GM19372 (cell line): Measurements from ENCODE around the gene PCSK6.

Source experiments
- ATAC-seq: cut with Tn5 transposase; IDR thresholded peaks from one replicate; pipeline ENCODE4 v1.9.1; 2021; ENCODE audit warnings: mild to moderate bottlenecking, low read depth, moderate library complexity; ENCODE audit not compliant: unreplicated experiment

Gene PCSK6

DNA sequence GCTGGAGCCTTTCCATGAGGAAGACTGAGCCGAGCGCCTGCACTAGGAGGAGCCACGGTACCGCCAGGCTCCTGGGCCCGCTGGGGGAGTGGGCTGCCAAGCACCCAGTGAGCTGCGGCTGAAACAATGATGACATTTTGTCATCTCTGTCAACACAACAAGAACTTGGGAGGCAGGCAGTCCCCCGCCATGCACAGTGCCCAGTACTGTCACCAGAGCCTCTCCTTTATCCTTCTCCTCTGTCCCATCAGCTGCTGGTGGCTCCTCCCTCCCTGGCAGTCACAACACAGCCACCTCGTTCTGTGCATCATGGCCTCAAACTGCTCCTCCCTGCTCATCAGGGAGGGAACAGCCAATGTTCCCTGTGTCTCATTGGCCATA, 34.0 kb upstream of the PCSK6 start:
- ATAC-seq = no peak

DNA sequence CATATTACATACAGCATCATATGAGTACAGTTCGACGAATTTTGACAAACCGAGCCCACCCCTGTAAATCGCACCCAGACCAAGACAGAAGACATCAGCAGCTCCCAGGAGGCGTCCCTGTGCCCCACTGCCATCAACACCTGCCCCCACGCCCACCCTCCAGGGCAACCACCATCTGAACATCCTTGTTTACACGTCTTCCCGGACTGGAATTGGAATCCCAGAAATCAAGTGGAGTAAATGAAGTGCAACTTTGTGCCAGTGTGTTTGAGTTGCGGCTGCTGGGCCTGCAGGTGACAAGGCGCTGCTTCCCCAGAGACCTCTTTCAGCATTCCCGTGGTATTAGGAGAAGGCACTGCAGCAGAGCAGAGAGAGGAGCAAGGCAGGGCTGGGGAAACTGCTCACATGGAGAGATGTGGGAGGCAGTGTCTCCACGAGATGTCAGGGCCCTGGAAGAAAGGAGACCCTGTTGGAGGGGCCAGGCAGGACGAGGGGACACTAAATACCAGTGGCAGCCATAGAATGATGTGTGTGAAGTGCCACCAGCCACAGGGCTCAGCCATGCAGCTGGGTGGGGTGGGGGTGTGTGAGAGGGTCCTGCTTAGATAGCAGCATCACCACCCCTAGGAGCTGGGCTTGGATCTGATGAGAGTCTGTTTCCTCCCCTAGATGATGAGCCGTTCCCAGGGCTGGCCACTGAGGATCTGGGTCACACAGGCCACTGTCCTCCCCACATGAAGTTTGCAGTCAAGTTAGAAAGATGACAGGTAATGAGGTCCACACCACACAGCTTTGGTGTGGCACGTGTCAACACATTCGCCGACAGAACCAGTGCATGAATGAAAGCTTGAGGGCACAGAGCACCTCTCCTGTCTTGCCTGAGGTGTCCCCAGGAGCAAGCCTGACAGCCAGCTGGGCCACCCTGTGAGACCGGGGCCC, 33.4 kb upstream of the PCSK6 start:
- ATAC-seq = no peak

DNA sequence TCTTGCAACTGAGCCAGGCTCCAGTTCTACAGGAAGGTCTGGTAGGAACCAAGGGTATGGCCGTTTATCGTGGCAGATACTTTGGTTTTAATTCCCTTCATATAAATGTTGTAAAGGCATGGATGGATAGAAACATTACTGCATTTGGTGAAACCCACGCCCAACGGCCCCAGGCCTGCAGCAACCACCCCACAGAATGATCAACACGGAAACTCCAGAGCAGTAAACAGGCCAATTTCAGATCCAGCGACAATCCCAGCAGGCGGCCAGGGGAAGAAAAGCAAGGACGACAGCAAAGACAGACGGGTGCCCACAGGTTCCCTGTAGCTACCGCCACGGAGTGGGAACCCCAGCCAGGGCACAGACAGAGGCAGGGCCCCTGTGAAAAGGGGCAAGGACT, 32.6 kb upstream of the PCSK6 start:
- ATAC-seq = no peak

DNA sequence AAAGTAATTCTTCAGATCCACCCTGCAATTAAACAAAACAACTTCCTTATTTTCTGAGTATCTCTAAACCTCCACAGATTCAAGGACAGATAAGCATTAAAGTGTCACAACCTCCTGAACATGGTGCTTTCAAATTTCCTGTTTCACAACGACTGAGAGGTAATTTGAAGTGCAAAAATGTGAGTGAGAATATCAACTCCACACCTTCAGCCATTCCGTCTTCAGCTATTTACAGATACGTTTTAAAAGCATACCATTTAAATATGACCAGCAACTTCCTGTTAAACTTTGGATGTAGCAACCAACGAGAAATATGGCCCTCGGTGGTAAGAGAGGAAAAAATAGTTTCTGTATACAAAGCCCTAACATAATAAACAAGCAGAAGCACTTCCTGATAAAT, 32.1 kb upstream of the PCSK6 start:
- no peak for ATAC-seq

DNA sequence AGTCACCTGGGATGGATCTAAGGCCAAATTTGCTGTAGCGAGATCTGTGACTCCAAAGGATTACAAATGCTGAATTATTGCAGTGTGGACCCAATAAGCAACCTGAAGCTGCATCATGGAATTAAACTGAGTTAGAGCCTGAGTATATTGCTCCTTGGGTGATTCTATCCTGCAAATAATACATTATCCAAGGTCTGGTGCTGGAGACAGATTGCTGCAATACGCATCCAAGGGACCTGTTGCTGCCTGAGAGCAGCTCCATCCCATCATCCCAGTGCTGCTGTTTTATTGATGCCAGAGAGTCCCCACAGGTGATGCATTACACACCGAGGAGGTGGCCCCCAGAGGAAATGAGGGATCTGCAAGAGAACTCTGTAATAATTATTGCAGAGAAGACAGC, 31.6 kb upstream of the PCSK6 start:
- ATAC-seq = no peak

DNA sequence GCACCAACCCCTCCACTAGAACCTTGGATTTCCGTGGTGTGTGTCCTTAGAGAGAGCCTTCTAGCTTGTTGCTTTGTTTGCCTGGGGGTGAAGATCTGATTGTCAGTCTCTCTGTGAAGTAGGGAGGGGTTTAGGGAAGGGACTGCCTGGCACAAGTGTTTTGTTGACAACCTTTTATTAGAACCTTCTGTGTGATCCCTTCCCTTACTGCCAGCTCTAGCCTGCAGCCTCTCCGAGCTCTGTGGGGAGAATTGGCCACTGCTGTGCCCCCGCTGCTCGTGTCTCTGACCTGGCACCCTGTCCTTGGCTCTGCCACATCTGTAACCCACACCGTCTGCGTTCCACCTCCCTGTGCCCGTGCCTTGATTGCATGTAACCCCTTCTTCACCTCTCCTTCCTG, 30.9 kb upstream of the PCSK6 start:
- no peak for ATAC-seq

DNA sequence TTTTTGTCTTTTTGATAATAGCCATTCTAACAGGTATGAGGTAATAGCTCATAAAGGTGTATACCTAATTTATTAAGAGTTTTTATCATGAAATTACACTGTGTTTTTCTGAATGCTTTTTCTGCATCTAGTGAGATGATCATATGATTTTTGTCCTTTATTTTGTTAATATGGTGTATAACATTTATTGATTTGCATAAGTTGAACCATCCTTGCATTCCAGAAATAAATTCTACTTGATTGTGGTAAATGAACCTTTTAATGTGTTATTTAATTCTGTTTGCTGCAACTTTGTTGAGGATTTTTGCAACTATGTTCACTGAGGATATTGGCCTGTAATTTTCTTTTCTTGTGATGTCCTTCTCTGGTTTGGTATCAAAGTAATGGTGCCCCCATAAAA, 28.0 kb upstream of the PCSK6 start:
- no peak for ATAC-seq

DNA sequence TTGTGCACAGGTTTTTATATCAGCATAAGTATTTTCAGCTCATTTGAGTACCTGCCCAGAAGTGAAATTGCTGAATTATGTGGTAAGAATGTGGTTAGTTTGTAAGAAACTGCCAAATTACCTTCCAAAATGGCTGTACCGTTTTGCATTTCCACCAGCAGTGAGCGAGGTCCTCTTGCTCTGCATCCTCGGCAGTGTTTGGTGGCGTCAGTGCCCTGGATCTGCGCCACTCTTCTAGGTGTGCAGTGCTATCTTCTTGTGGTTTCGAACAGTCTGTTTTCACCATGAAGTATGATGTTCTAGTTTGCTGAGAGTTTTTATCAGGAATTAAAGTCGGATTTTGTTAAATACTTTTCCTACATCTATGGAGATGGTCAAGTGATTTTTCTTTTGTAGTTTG, 24.8 kb upstream of the PCSK6 start:
- no peak for ATAC-seq

DNA sequence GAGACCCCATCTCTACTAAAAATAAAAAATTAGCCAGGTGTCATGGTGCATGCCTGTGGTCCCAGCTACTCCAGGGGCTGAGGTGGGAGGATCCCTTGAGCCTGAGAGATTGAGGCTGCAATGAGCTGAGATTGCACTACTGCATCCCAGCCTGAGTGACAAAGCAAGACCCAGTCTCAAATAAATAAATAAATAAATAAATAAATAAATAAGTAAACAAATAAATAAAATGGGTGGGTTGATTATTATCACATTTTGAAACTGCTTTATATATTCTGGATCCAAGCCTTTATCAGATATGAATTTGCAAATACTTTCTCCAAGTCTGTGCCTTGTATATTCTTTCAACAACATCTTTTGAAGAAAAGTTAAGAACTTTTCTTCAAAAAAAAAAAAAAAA, 22.2 kb upstream of the PCSK6 start:
- ATAC-seq = no peak

DNA sequence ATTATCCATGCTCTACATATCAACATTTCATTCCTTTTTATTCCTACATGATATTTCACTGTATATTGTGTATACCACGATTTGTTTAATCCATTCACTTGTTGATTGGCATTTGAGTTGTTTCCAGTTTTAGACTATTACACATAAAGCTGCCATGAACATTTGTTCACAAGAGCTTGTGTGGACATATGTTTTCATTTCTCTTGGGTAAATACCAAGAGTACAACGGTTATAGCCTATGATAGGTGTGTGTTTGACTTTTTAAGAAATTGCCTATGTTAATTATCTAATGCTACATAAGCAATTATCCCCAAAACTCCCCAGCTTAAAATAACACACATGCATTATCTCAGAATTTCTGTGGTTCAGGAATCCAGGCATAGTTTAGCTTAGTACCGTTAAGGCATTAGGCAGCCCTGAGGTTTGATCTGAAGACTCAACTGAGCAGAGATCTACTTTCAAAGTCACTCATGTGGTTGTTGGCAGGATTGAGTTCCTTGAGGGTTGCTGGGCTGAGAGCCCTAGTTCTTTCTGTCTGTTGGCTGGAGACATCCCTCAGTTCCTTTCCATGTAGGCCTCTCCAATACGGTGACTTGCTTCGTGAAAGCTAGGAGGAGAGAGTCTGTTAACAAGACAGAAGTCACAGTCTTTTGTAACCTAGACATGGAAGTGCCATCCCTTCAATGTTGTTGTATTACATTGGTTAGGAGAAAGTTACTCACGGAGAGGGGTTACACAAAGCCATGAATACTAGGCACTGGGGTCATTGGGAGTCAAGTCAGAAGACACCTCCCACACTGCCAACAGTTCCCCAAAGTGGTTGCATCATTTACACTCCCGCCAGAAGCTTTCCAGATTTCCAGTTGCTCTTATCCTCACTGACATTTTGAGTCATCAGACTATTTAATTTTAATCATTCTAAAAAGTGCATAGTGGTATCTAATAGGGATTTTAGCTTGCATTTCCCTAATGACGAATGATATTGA, 21.0 kb upstream of the PCSK6 start:
- ATAC-seq = no peak

DNA sequence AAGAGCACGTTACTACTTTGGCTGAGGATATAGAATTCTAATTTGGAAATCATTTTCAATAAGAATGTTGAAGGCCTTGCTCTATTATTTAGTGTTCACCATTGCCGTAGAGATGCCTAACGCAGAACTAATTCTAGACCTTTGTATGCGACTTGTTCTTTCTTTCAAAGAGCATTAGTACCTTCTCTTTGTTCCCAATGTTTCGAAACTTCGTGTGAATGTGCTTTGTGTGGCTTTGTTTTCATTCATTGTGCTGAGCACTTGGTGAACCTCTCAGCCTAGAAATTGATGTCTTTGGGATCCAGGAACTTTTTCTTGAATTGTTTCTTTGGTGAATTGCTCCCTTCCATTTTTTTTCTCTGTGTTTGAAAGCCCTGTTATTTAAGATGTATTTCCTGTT, 19.8 kb upstream of the PCSK6 start:
- no peak for ATAC-seq

DNA sequence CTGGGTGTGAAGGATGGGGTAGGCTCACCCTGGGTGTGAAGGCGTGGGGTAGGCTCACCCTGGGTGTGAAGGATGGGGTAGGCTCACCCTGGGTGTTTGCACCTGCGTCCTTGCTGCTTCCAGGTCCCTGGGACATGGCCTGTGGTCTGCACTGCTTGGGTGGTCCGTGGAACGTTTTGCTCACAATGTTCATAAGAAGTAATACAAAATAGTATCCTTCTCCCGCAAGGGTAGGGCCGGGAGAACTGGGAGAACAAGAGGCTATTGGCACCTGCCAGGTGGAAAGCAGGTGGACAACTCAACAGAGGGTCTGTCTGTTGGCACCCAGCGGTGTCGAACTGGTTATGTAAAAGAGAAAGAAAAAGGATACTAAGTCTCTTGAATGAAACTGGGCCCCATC, 17.0 kb upstream of the PCSK6 start:
- no peak for ATAC-seq

DNA sequence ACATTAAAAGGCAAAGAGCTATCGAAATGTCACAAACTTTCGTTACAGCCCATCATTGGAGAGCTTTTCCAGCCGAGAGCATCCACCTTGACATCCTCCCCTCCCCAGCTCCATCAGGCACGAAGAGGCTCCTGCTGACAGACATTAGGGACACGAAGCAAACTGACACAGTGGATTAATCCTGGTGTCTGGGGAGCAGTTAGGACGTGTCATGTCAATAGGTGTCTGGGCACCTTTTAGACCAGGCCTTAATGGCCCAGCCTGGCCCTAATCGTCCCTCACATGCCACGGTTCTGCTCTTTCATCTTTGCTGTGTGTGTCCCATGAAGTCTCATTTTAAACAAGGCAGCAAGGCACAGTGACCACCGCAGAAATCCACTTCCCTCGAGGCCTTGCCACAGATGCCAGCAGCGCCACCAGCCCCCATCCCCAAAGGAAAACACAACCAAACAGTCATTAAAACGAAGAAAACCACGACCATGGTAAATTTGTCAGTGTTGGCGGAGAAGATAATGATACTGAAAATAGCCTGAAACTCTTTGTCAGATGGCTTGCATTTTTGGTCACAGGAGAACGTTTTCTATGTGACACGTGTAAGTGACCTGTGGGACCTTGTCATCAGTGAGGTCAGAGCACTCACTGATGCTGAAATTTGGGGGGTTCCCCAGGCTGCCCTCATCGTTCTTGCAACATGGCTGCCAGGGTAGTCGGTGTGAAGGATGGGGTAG, 16.3 kb upstream of the PCSK6 start:
- ATAC-seq = no peak

DNA sequence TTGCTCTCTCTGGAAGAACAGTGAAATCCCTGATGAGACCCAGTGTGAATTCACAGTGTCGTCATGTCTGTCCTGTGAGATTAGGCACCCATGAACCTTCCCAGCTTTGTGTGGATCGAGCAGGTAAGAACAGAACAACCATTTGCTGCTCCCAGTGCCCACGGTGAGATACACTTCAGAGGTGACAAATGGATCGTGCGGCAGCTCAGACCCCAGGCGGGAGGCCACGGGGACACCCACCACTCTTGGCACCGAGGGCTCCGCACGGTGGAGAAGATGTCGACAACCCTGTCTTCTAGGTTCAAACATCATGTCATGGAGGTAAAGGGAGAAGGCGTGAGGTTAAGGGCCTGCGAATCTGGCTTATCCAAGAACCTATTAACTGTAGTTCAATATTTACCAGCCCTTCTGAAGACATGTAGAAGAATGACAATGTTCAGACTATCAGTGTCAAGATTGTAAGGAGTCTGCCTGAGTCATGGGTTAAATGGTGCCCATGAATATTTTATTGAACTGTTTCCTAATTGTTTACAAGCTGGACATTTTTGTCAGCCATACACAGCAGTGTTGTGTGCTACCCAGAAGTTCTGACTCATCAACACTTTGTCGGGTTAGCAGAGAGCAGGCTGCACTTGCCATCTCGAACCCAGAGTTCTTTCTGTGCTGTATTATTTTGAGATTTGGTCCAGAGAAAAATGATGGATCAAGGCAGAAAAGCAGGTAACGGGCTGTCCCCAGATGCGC, 15.5 kb upstream of the PCSK6 start:
- no peak for ATAC-seq

DNA sequence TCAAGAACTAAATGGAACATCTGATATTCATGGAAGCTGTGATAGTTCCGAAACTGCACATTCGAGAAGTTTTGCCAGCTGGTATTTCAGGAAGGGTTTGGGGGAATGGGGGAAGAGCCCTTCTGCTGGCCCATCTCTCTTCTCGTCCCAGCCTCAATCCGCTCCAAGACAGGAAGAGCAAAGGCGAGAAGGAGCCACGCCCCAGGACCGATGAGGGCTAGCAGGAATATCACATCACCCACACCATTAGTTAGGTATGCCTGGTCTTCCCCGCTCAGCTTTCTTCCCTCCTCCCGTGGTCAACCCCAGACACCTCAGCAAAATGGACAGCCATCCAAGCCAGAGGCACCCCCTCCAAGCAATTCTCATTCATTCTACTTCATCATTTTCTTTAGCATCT, 14.9 kb upstream of the PCSK6 start:
- no peak for ATAC-seq

DNA sequence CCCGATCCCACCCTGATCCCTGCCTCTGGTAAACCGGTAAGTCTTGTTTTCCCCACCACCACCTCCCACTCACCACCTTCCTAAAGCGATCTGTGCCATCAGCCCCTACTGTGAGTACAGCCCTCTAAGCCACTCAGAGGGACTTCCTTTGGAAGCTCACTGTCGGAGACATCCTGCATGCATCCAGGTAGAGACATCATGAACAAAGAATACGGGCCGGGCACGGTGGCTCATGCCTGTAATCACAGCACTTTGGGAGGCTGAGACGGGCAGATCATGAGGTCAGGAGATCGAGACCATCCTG, 13.7 kb upstream of the PCSK6 start:
- no peak for ATAC-seq

DNA sequence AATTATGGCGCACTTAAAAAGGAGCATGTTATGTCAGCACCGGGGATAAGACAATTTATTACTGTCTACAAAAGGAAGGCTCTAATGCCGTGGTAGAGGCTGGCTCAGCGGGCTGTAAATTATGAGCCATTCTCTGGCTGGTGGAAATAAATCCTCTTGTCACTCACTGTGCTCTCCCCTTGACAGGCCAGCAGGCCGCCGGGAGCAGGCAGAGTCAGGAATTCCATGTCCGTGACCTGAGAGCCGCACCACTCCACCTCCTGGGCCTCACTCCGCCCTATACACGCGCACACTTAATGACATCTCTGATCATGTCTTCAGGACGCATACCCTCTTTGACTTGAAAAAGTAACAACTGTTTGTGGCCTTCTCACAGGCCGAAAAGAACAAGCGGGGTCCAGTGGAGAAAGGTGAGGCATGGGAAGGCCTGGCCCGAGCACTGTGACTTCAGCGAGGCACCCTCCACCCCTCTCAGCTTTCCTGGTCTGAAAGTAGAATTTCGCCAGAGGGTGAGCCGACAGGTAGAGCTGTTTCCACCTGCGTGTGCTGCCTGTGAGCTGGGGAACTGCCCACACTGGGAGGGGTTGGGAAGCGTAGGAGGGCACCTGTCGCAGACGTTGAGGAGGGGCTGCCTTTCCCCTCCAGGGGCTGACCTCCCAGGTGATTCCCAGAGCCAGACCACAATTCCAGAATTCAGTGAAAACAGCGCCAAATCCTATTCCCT, 13.2 kb upstream of the PCSK6 start:
- no peak for ATAC-seq

DNA sequence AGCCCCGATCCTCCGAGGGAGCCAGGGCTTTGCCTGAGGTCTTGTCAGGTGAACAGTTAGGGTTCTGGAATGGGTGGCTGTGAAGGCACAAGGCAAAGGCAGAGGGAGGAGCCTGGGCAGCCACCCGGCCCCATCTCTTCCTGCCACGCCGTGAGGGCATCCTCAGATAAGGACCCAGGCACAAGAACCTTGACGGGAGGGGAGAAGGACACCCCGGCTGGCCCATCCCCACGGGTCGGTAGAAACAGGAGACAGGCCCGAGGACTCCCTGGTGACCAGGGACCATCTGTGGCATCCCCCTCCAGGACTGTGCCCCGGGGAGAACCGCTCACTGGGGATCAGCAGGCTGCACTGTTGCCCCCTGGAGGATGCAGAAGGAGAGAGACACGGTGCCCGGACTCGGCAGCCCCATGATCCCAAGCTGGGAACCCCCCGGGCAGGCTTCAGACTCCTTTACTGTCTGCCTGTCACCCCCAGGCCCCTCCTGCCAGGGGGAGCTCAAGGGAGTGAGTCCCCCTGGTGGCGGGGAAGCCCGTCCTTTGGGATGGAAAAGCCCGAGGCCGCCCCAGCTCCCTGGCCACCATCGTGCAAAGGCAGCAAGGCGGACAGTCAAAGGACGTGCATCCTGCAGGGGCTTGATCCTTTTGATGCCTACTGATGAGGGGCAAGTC, 12.3 kb upstream of the PCSK6 start:
- peak; percentile 69 for ATAC-seq

DNA sequence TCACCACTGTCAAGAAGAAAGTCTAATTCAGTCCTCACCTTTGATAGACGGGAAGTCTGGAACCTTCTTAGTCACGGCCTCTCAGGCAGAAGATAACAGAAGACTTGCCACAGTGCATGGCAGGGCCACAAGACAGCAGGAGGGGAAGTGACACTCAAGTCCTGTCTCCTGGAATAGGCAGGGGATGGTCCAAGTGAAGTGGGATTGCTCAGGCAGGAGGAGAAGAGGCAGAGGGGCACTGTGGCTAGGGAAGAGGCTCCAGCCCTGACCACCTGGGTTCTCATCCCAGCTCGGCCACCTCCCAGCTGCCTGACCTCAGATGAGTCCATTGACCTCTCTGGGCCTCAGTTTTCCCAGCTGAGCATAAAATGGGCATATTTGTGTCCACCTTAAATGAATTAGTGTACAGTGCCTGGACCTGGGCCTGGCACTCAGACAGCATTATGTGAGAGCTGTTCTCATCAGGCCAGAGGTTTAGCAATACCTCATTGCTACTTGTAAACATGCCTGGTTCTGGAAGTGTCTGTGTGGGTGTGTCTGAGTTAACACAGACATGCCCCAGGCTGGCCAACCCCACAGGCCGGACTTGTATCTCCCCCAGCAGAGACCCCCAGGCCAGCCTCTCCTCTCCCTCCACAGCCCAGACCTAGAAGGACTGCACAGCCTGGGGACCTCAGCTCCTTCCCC, 11.5 kb upstream of the PCSK6 start:
- ATAC-seq = no peak
